COLO829 (cell line): ENCODE measurements around the gene LRMDA.

Source experiments
- DNase-seq: peaks from one replicate; pipeline ENCODE4 v3.0.0; 2012; ENCODE audit warnings: low spot score

LRMDA gene

GRCh38 chr10:75875740-75876139, 444.3 kb downstream of the LRMDA start:
- no peak for DNase-seq

DNA sequence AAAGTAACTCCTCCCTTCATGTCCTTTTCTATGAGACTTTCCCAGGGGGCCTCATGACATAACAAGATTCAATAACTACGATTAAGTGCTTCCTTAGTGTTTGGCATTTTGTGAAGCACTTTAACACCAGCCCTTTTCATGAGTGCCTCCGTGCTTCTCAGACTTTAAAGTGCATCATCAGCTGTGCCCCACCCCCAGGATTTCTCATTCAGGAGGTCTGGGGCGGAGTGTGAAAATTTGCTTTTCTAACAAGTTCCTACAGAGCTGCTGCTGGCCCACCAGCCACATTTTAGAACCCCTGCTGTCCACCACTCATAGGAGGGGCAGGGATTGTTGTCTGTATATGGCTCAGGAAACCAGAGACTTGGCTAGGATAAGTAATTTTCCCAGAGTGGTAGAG, 445.3 kb downstream of the LRMDA start:
- no peak for DNase-seq

DNA sequence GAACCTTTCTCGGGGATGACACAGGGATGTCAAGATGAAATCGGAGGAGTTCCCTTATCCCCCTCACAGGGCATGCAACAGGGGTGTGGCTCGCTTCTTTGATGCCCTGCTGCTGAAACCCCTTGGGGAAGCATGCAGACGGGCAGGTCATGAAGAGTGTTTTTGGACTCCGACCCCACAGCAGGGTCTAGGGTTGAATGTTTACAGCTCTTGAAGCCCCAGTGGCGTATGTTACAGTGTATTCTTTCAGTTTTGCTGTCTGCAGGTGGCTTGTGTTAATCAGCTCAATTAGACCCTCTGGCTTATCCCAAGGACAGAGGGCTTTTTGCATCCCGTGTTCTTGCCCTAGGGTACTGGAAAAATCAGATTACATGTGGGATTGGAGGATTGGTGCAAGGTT, 446.5 kb downstream of the LRMDA start:
- no peak for DNase-seq

DNA sequence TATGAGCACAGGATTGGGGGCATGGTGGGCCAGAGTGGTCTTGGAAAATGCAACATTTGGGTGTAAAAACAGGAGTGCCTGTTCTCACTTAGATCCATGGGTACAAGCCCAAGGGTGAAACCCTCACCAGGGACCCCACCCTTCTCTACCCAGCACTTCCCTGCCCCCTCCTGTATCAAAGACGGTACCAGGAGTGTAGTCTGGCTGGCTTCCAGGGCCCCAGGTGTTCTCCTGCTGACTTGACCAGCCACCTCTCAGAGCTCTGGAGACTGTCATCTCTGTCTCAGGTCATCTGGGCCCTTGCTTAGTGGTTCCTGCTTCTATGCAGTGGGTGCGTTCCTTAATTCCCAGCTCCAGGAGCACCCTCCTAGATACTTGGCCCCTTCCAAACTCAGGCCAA, 447.2 kb downstream of the LRMDA start:
- DNase-seq, result no peak

GRCh38 chr10:75880031-75880775, 448.8 kb downstream of the LRMDA start:
- no peak for DNase-seq

- no peak for DNase-seq
Measured at GRCh38 chr10:75883081-75884072, 452.0 kb downstream of the LRMDA start.

DNA sequence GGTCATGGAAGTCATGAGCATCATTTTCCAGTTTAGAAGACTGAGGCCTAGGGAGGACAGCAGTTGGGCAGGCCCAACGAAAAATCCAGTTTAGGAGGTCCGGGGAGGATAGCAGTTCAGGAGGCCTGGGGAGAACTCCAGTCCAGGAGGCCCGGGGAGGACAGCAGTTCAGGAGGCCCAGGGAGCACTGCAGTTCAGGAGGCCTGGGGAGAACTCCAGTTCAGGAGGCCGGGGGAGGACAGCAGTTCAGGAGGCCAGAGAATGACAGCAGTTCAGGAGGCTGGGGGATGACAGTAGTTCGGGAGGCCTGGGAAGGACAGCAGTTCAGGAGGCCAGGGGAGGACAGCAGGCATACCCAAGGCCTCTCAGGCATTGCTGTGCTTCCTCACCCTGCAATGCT, 453.4 kb downstream of the LRMDA start:
- DNase-seq, result no peak

GRCh38 chr10:75887369-75887768, 455.9 kb downstream of the LRMDA start:
- DNase-seq, result no peak

GRCh38 chr10:75887992-75888680, 456.7 kb downstream of the LRMDA start:
- DNase-seq, result no peak

DNA sequence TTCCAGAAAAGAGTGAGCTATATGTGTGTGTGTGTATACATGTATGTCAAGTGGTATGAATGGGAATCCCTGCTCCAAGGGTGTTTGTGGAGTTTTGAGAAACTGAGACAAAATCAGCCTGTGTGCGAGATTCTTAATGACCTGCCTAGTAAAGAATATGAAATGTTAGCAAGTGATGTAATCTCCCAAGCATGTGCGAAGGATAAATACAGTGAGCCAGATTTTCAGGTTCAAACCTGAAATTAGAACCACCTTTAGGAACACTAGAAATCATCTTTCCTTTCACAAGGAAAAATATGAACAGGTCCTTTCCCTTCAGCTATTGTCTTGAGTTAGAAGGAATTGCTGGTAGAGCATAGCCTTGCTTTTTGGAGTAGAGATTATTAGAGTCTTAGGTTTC, 457.6 kb downstream of the LRMDA start:
- no peak for DNase-seq

GRCh38 chr10:75894761-75895160, 463.3 kb downstream of the LRMDA start:
- DNase-seq, result no peak

GRCh38 chr10:75895259-75895658, 463.8 kb downstream of the LRMDA start:
- no peak for DNase-seq

GRCh38 chr10:75899816-75900390, 468.5 kb downstream of the LRMDA start:
- DNase-seq, result no peak

GRCh38 chr10:75902816-75903215, 471.4 kb downstream of the LRMDA start:
- DNase-seq, result no peak

- DNase-seq, result no peak
Measured at GRCh38 chr10:75904499-75905283, 473.3 kb downstream of the LRMDA start.

DNA sequence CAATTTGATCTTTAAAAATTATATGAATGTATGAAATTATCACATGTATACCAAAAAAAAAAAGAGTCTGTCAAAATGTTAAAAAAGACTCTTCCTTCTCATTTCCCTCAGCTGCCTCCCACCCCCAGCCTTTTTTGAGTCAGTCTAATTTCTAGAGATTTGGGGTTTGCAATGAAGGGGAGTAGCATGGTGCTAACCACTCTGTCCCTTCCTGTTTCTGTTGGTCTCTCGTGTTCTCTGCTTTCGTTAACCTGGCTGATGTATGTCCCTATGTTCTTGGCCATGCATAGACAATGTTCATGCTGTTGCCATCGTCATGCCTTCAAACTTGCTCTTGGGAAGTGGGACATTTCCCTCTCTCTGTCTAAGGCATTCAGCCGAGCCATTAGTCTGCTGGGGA, 474.1 kb downstream of the LRMDA start:
- no peak for DNase-seq

GRCh38 chr10:75910032-75910431, 478.6 kb downstream of the LRMDA start:
- DNase-seq, result peak; percentile 3

DNA sequence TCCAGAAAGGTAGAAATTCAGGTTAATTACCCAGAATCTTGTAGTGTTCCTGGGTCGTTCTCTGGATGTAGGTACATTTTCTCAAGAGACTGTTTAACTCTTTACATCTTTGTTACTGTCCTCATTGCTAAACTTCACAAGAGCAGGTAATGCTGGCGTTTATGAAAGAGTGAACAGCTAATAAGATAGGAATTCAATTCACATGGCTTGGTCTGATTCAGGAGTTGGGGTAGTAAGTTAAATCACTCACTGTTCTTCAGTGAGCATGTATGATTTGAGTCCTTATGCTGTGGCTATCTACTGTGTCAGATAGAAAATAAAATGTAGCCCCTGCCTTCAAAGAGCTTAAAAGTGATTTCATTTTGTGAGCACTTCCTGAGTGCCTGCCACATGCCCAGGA, 480.0 kb downstream of the LRMDA start:
- no peak for DNase-seq

DNA sequence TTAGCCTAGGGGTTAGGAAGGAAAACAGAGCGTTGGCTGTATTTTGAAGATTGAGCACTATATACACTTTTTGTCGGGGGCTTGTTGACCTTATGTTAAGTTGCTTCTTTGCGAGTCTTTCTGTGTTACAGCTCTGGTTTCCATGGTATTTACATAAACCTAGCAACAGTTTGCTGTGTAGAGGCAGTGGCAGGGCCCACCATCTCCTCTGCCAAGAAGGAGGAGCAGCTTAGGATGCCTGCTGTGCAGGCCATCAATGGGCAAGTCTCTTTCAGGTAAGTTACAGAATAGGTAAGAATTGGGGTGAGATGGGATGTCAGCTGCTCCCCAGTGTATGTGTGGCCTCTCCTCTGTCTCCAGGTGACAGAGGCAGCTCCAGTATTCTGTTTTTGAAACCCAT, 485.5 kb downstream of the LRMDA start:
- DNase-seq, result no peak

GRCh38 chr10:75919913-75920312, 488.5 kb downstream of the LRMDA start:
- no peak for DNase-seq

DNA sequence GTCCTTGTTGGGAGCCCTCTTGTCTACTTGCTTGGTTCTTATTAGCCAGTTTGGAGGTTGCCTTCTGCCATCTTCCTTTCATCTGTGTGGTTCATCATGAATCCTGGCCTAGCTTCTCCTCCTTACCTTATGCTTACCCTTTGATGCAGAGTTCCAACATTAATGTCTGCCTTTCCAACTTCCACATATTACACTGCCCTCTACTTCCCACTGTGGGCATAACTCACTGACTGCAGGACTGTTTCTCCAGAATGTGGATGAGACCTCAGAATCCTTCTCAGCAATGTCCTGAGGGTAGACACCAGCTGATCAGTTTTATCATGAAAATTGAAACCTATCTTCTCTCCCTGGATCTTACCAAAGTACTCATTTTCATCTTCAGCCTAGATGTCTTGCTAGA, 491.0 kb downstream of the LRMDA start:
- DNase-seq, result no peak
